Glutamatergic neuron (in vitro differentiated cells): Measurements from ENCODE around the gene DNMT3B. TPM values are rescaled to one million over a fixed set of nuclear protein-coding genes. Genes with fewer than 3 reads are reported as not detected.
"Not testable (repeated sequence)": the region's sequence is repeated elsewhere in the genome, so short reads cannot be mapped to it uniquely, and the experiment has no call there.

Experiments
- DNase-seq: peaks from one replicate; pipeline ENCODE4 v3.0.0; 2022
- H3K27ac Mint-ChIP-seq: one replicate; pipeline ENCODE4 v1.8.0; 2020; ENCODE audit warnings: mild to moderate bottlenecking, mixed read lengths, inconsistent platforms; ENCODE audit not compliant: unreplicated experiment
- H3K27me3 Mint-ChIP-seq: one replicate; pipeline ENCODE4 v1.8.0; 2020; ENCODE audit warnings: mild to moderate bottlenecking, moderate library complexity, mixed read lengths, inconsistent platforms; ENCODE audit not compliant: unreplicated experiment
- H3K36me3 Mint-ChIP-seq: one replicate; pipeline ENCODE4 v1.8.0; 2020; ENCODE audit warnings: mild to moderate bottlenecking, mixed read lengths, inconsistent platforms; ENCODE audit not compliant: unreplicated experiment
- H3K4me1 Mint-ChIP-seq: one replicate; pipeline ENCODE4 v1.8.0; 2020; ENCODE audit warnings: mild to moderate bottlenecking, low read depth, mixed read lengths, inconsistent platforms; ENCODE audit not compliant: unreplicated experiment
- H3K4me3 Mint-ChIP-seq: one replicate; pipeline ENCODE4 v1.8.0; 2020; ENCODE audit warnings: mild to moderate bottlenecking, mixed read lengths, inconsistent platforms; ENCODE audit not compliant: unreplicated experiment
- H3K9me3 Mint-ChIP-seq: one replicate; pipeline ENCODE4 v1.8.0; 2020; ENCODE audit warnings: mild to moderate bottlenecking, moderate library complexity, mixed read lengths, inconsistent platforms; ENCODE audit not compliant: unreplicated experiment
- CTCF ChIP-seq: fragments of 200-600 bp; sonication (generic); IDR thresholded peaks from one replicate; pipeline ENCODE4 v1.5.0; 2021; ENCODE audit not compliant: partially characterized antibody, unreplicated experiment
- total RNA-seq: library from RNA; stranded (reverse); fragmentation: NEBNext Ultra II Directional; extraction: Animal tissue kit (Norgen Biotek cat#: 25700); gene quantifications from one replicate; pipeline ENCODE4 v1.2.1, GENCODE V29; 2021; ENCODE audit not compliant: unreplicated experiment

Gene DNMT3B
- total RNA-seq, 1 donor from 2014 or later = 29.0 TPM

- no peak for TF ChIP-seq CTCF
- DNase-seq = no peak
- Mint-ChIP-seq H3K4me1 (peaks cover 17% of the 10 kb centered on the region), H3K27ac (peak overlapping the region; percentile 71), H3K9me3 (peaks cover 7% of the 10 kb centered on the region), H3K36me3 (peaks cover 5% of the 10 kb centered on the region), H3K4me3 (no peak overlapping the region), H3K27me3 (no peaks in the 10 kb centered on the region)
Observed at GRCh38 chr20:32796383-32796948, 34.3 kb downstream of the DNMT3B start.

GRCh38 chr20:32796981-32797451, 34.8 kb downstream of the DNMT3B start:
- TF ChIP-seq CTCF = no peak
- Mint-ChIP-seq H3K27me3 (no peaks in the 10 kb centered on the region), H3K36me3 (peaks cover 5% of the 10 kb centered on the region), H3K4me3 (no peak overlapping the region), H3K9me3 (peaks cover 7% of the 10 kb centered on the region), H3K4me1 (peaks cover 13% of the 10 kb centered on the region), H3K27ac (peak overlapping the region; percentile 71)
- no peak for DNase-seq

GRCh38 chr20:32797571-32797970, 35.4 kb downstream of the DNMT3B start:
- not testable (repeated sequence) for H3K9me3 Mint-ChIP-seq, DNase-seq, H3K4me1 Mint-ChIP-seq, H3K36me3 Mint-ChIP-seq, H3K27me3 Mint-ChIP-seq, H3K4me3 Mint-ChIP-seq, H3K27ac Mint-ChIP-seq

GRCh38 chr20:32798046-32798981, 36.1 kb downstream of the DNMT3B start:
- Mint-ChIP-seq H3K27me3 (peaks cover 2% of the 10 kb centered on the region), H3K27ac (peak overlapping the region; percentile 49), H3K4me1 (peaks cover 6% of the 10 kb centered on the region), H3K4me3 (no peak overlapping the region), H3K36me3 (peaks cover 11% of the 10 kb centered on the region), H3K9me3 (peaks cover 8% of the 10 kb centered on the region)
- no peak for DNase-seq
- no peak for TF ChIP-seq CTCF

- no peak for DNase-seq
- Mint-ChIP-seq H3K4me3 (no peak overlapping the region), H3K36me3 (peaks cover 23% of the 10 kb centered on the region), H3K9me3 (peaks cover 15% of the 10 kb centered on the region), H3K4me1 (peaks cover 41% of the 10 kb centered on the region), H3K27ac (no peak overlapping the region), H3K27me3 (peaks cover 9% of the 10 kb centered on the region)
- no peak for TF ChIP-seq CTCF
Observed at GRCh38 chr20:32803092-32803491, 40.9 kb downstream of the DNMT3B start.
